H1 (cell line): Measurements from ENCODE around the gene RNF208. TPM values are rescaled to one million over a fixed set of nuclear protein-coding genes. Genes with fewer than 3 reads are reported as not detected.

Experiments
- CTCF ChIA-PET: fragments of 300-600 bp; sonication (Branson Sonifier 250); formaldehyde crosslinking; loops from one replicate; lab custom pipeline; 2021; ENCODE audit not compliant: partially characterized antibody; lab: Charles Lee
- POLR2A ChIA-PET: fragments of 300-600 bp; sonication (Branson Sonifier 250); formaldehyde crosslinking; loops from one replicate; lab custom pipeline; 2021; ENCODE audit warnings: inconsistent platforms; ENCODE audit not compliant: partially characterized antibody; lab: Charles Lee
- DNase-seq, 2 experiments: peaks; one replicate each; pipeline versions ENCODE4 v3.0.0 to v3.0.0-alpha.2; 2010 to 2022; ENCODE audit warnings: low spot score in 2 of 2, low read depth in 1 of 2, mixed read lengths in 1 of 2
- FAIRE-seq: peaks from 2 replicates; lab custom pipeline; 2011; peaks lifted over from hg19 to GRCh38; lab: Jason Lieb, UNC
- H2AFZ ChIP-seq: 2 replicates; pipeline ENCODE4 v1.8.1; 2012; ENCODE audit warnings: low read length, inconsistent platforms
- H2AK5ac ChIP-seq: 2 replicates; pipeline ENCODE4 v1.6.1; 2013; ENCODE audit warnings: low read depth, low read length
- H2BK120ac ChIP-seq: replicated peaks from 2 replicates; pipeline ENCODE3; 2013; ENCODE audit warnings: low read depth, low read length, inconsistent platforms
- H2BK12ac ChIP-seq: 2 replicates; pipeline ENCODE4 v1.6.1; 2013; ENCODE audit warnings: low read depth, low read length
- H2BK15ac ChIP-seq: 2 replicates; pipeline ENCODE4 v1.6.1; 2013; ENCODE audit warnings: low read length
- H2BK20ac ChIP-seq: 2 replicates; pipeline ENCODE4 v1.6.1; 2013; ENCODE audit warnings: low read length
- H2BK5ac ChIP-seq: 2 replicates; pipeline ENCODE4 v1.6.1; 2013; ENCODE audit warnings: low read depth, low read length
- H3K14ac ChIP-seq: 2 replicates; pipeline ENCODE4 v1.6.1; 2013; ENCODE audit warnings: inconsistent platforms; ENCODE audit not compliant: insufficient read length
- H3K18ac ChIP-seq: 2 replicates; pipeline ENCODE4 v1.6.1; 2013; ENCODE audit warnings: low read length; ENCODE audit errors: extremely low read depth
- H3K23ac ChIP-seq: 2 replicates; pipeline ENCODE4 v1.6.1; 2013; ENCODE audit warnings: inconsistent platforms; ENCODE audit not compliant: insufficient read length
- H3K23me2 ChIP-seq: 2 replicates; pipeline ENCODE4 v1.6.1; 2013; ENCODE audit warnings: low read depth, low read length
- H3K27ac ChIP-seq: 2 replicates; pipeline ENCODE4 v1.6.1; 2011; ENCODE audit warnings: low read depth, low read length, inconsistent platforms
- H3K27me3 ChIP-seq, 4 experiments: replicated peaks in 1 of 4; 1 replicate in 1 of 4; 2 replicates in 3 of 4; pipeline versions ENCODE4 v1.6.1 to v1.8.1; 2011 to 2013; ENCODE audit warnings: low read length in 3 of 4, mild to moderate bottlenecking in 3 of 4, inconsistent platforms in 2 of 4, mixed read lengths in 2 of 4, moderate library complexity in 1 of 4; ENCODE audit not compliant: control insufficient read depth in 3 of 4, insufficient read depth in 3 of 4; ENCODE audit errors: extremely low read depth in 1 of 4
- H3K36me3 ChIP-seq, 4 experiments: 2 replicates each; pipeline versions ENCODE4 v1.6.1 to v1.8.1; 2011 to 2013; ENCODE audit warnings: mild to moderate bottlenecking in 4 of 4, low read length in 3 of 4, moderate library complexity in 2 of 4, control low read depth in 1 of 4, inconsistent platforms in 1 of 4; ENCODE audit not compliant: insufficient read depth in 4 of 4, control insufficient read depth in 2 of 4
- H3K4ac ChIP-seq: replicated peaks from 2 replicates; pipeline ENCODE3; 2013; ENCODE audit warnings: low read length, low read depth, mixed read lengths, inconsistent platforms; ENCODE audit not compliant: insufficient read length
- H3K4me1 ChIP-seq, 4 experiments: replicated peaks in 1 of 4; 1 replicate in 1 of 4; 2 replicates in 3 of 4; pipeline versions ENCODE4 v1.6.1 to v1.8.1; 2011 to 2013; ENCODE audit warnings: low read length in 3 of 4, inconsistent platforms in 2 of 4, mixed read lengths in 1 of 4; ENCODE audit not compliant: insufficient read depth in 4 of 4, control insufficient read depth in 3 of 4
- H3K4me2 ChIP-seq, 2 experiments: 2 replicates each; pipeline versions ENCODE4 v1.6.1 to v1.8.1; 2011 to 2013; ENCODE audit warnings: low read depth in 2 of 2, low read length in 2 of 2, control low read depth in 1 of 2, inconsistent platforms in 1 of 2, mild to moderate bottlenecking in 1 of 2; ENCODE audit not compliant: insufficient read depth in 1 of 2
- H3K4me3 ChIP-seq, 4 experiments: fragments of 200-600, 300-600 bp in 1 of 4; sonication (generic), shearing (Covaris generic), sonication (Bioruptor Twin) in 1 of 4; 2 replicates each; pipeline versions ENCODE4 v1.5.1 to v1.8.1; 2011 to 2016; ENCODE audit warnings: low read length in 4 of 4, low read depth in 3 of 4, control low read depth in 2 of 4, inconsistent platforms in 2 of 4, mild to moderate bottlenecking in 2 of 4, mixed read lengths in 1 of 4, moderate library complexity in 1 of 4; ENCODE audit not compliant: insufficient read depth in 2 of 4; ENCODE audit errors: extremely low read depth in 1 of 4
- H3K56ac ChIP-seq: replicated peaks from 2 replicates; pipeline ENCODE3; 2013; ENCODE audit warnings: low read depth, mild to moderate bottlenecking, mixed read lengths, low read length, inconsistent platforms; ENCODE audit not compliant: insufficient read length
- H3K79me1 ChIP-seq: 2 replicates; pipeline ENCODE4 v1.6.1; 2013; ENCODE audit warnings: low read depth, low read length, control low read depth
- H3K79me2 ChIP-seq, 2 experiments: 2 replicates each; pipeline versions ENCODE4 v1.6.1 to v1.8.1; 2012 to 2013; ENCODE audit warnings: low read length in 2 of 2, mild to moderate bottlenecking in 2 of 2, inconsistent platforms in 1 of 2; ENCODE audit not compliant: insufficient read depth in 2 of 2, control insufficient read depth in 1 of 2
- H3K9ac ChIP-seq, 4 experiments: replicated peaks in 1 of 4; 1 replicate in 1 of 4; 2 replicates in 3 of 4; pipeline versions ENCODE4 v1.6.1 to v1.8.1; 2011 to 2013; ENCODE audit warnings: low read depth in 3 of 4, low read length in 3 of 4, control low read depth in 2 of 4, mild to moderate bottlenecking in 2 of 4, moderate library complexity in 2 of 4, inconsistent platforms in 1 of 4; ENCODE audit errors: extremely low read depth in 1 of 4
- H3K9me3 ChIP-seq, 2 experiments: 2 replicates each; pipeline versions ENCODE4 v1.6.1 to v1.8.1; 2012 to 2013; ENCODE audit warnings: mild to moderate bottlenecking in 2 of 2, moderate library complexity in 2 of 2, control low read depth in 1 of 2, inconsistent platforms in 1 of 2, low read depth in 1 of 2, low read length in 1 of 2, mixed read lengths in 1 of 2; ENCODE audit not compliant: insufficient read depth in 2 of 2
- H4K20me1 ChIP-seq, 2 experiments: replicated peaks in 1 of 2; 2 replicates each; pipeline versions ENCODE3 to v1.8.1; 2011 to 2013; ENCODE audit warnings: inconsistent platforms in 2 of 2, low read length in 2 of 2, mild to moderate bottlenecking in 1 of 2; ENCODE audit not compliant: insufficient read depth in 2 of 2, control insufficient read depth in 1 of 2
- H4K5ac ChIP-seq: 2 replicates; pipeline ENCODE4 v1.6.1; 2013; ENCODE audit warnings: low read length, low read depth, mixed read lengths, inconsistent platforms; ENCODE audit not compliant: insufficient read length
- H4K8ac ChIP-seq: 2 replicates; pipeline ENCODE4 v1.8.0; 2013; ENCODE audit warnings: mild to moderate bottlenecking, moderate library complexity, low read length, inconsistent platforms; ENCODE audit not compliant: insufficient read depth; ENCODE audit errors: extremely low read depth
- H4K91ac ChIP-seq: replicated peaks from 2 replicates; pipeline ENCODE3; 2013; ENCODE audit warnings: low read length, mixed read lengths, inconsistent platforms; ENCODE audit not compliant: insufficient read length
- ATF3 ChIP-seq: IDR thresholded peaks from 2 replicates; pipeline ENCODE4 v1.6.1; 2011; ENCODE audit warnings: low read depth, mild to moderate bottlenecking, low read length; ENCODE audit not compliant: insufficient read depth
- BACH1 ChIP-seq: IDR thresholded peaks from 2 replicates; pipeline ENCODE4 v1.6.1; 2012; ENCODE audit warnings: low read length, improper control_type of control experiment
- GABPA ChIP-seq: IDR thresholded peaks from 2 replicates; pipeline ENCODE4 v1.6.1; 2011; ENCODE audit warnings: mild to moderate bottlenecking, low read length, moderate library complexity, borderline replicate concordance; ENCODE audit not compliant: insufficient read depth
- HDAC6 ChIP-seq: IDR thresholded peaks from one replicate; pipeline ENCODE4 v1.7.1; 2012; ENCODE audit warnings: low read depth, mild to moderate bottlenecking, inconsistent platforms, low read length, moderate library complexity
- KDM4A ChIP-seq: IDR thresholded peaks from one replicate; pipeline ENCODE4 v1.7.1; 2012; ENCODE audit warnings: low read depth, mild to moderate bottlenecking, moderate library complexity, low read length, inconsistent platforms; ENCODE audit not compliant: severe bottlenecking
- NRF1 ChIP-seq: IDR thresholded peaks from 2 replicates; pipeline ENCODE4 v1.6.1; 2011; ENCODE audit warnings: mild to moderate bottlenecking, low read depth, low read length, improper control_type of control experiment
- POLR2A ChIP-seq, 2 experiments: IDR thresholded peaks; 1 replicate in 1 of 2; 2 replicates in 1 of 2; pipeline ENCODE4 v1.6.1; 2011; ENCODE audit warnings: low read depth in 2 of 2, low read length in 2 of 2, mild to moderate bottlenecking in 2 of 2; ENCODE audit errors: control extremely low read depth in 1 of 2
- SIRT6 ChIP-seq: IDR thresholded peaks from one replicate; pipeline ENCODE4 v1.7.1; 2012; ENCODE audit warnings: low read length, inconsistent platforms
- SP1 ChIP-seq: IDR thresholded peaks from 2 replicates; pipeline ENCODE4 v1.6.1; 2011; ENCODE audit warnings: low read depth, low read length
- SRF ChIP-seq: IDR thresholded peaks from 2 replicates; pipeline ENCODE4 v1.6.1; 2011; ENCODE audit warnings: mild to moderate bottlenecking, low read depth, low read length, moderate library complexity
- TAF7 ChIP-seq: optimal IDR thresholded peaks from 2 replicates; pipeline ENCODE3; 2011; ENCODE audit warnings: low read depth, mild to moderate bottlenecking, inconsistent platforms, low read length, moderate library complexity, borderline replicate concordance
- WGBS, 2 experiments: shearing (Covaris generic) in 1 of 2; methylation state at CpG; one replicate each; pipeline versions ENCODE4 v1.1.6 to v1.1.7; 2013 to 2015; ENCODE audit warnings: low lambda C conversion rate in 2 of 2, mixed read lengths in 2 of 2, inconsistent platforms in 1 of 2, low coverage in 1 of 2, missing lambda C conversion rate in 1 of 2; ENCODE audit not compliant: insufficient replicate concordance in 2 of 2, insufficient coverage in 1 of 2, insufficient read length in 1 of 2; ENCODE audit errors: extremely low coverage in 1 of 2, missing lambda C conversion rate in 1 of 2; 5-methylcytosine and 5-hydroxymethylcytosine counted together
- polyA plus RNA-seq, 7 experiments: library from polyadenylated mRNA; depleted of rRNA in 3 of 7; stranded (reverse) in 5 of 7; unstranded in 2 of 7; fragments of >200 nt in 5 of 7; fragments of 200-250 nt in 2 of 7; gene quantifications; 1 replicate in 5 of 7; 2 replicates in 1 of 7; 4 replicates in 1 of 7; pipeline versions ENCODE4 v1.2.1 to v1.2.3, GENCODE V29; 2011 to 2013; ENCODE audit warnings: missing spikeins in 2 of 7, mixed read lengths in 2 of 7
- total RNA-seq: library from RNA; stranded (reverse); fragmentation: NEBNext Ultra II Directional; extraction: Animal tissue kit (Norgen Biotek cat#: 25700); gene quantifications from 2 replicates; pipeline ENCODE4 v1.2.1, GENCODE V29; 2021
- TF ChIP-seq, protein P1 (sequence below): IDR thresholded peaks from 2 replicates; pipeline ENCODE4 v1.6.1; 2012; ENCODE audit warnings: inconsistent platforms

The RNF208 gene
- total and polyA plus RNA-seq, 2 of the 8 experiments (the other 6 are each of a cell fraction or from before 2014, with no cell fraction given) = 2.7 to 7.7 TPM

DNA sequence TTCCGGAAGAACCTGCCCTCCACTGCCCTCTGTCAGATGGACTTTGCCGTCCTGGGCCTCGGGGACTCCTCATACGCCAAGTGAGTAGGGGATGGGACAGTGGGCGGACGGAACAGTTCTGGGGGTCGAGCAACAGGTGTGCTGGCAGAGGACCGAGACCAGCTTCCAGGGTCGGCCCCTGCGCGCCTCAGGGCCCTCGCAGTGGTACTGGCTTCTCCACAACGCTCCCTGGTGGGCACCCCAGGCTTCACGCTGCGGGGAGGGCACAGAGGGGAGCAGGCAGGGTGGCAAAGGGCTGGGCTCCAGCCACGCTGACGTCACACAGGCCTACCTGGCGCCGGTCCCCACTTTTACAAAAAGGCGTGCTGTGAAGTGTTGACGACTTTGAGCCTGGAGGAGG, 9.5 kb downstream of the RNF208 start:
- no peak overlapping the region for H3K27ac ChIP-seq
- no peak overlapping the region for H2BK15ac ChIP-seq
- no peaks in the 10 kb centered on the region; the same call in 1 of the 2 replicates for H3K79me1 ChIP-seq
- H3K14ac ChIP-seq = no peak overlapping the region
- H2AFZ ChIP-seq = no peak overlapping the region
- H3K27me3 ChIP-seq = no peaks in the 10 kb centered on the region
- H2BK20ac ChIP-seq = no peak overlapping the region
- no peak overlapping the region for H3K18ac ChIP-seq
- H3K23me2 ChIP-seq = no peaks in the 10 kb centered on the region
- peaks cover 0 to 22% (median 9%) of the 10 kb centered on the region in 4 experiments; a peak in 7 of 8 replicates for H3K36me3 ChIP-seq
- no peak overlapping the region for H2BK120ac ChIP-seq
- 0 out of 4 replicates have a peak, but pooled peaks cover 0 to 1% of the 10 kb centered on the region in 2 experiments for H3K79me2 ChIP-seq
- H3K23ac ChIP-seq = no peak overlapping the region
- 91% methylated on average over 17 of the region's 21 CpGs; no CpG with 5 or more reads in 1 of the 2 experiments for WGBS, 2 experiments
- FAIRE-seq (no peak), DNase-seq (no peak)
- H4K8ac ChIP-seq = no peak overlapping the region
- H3K4me3 ChIP-seq = no peak overlapping the region
- no peak overlapping the region for H4K5ac ChIP-seq
- ChIA-PET CTCF (interaction anchor here (0.9 to 4.0 kb wide), 9 partner anchors 9 to 142 kb away, joined by 3 to 31 read pairs (median 4); partner anchors contain the start of genes ANAPC2, CYSRT1, RNF208 and RNF224), POLR2A (interaction anchor here (0.7 to 69.9 kb wide), 10 partner anchors 7 to 99 kb away, joined by 3 to 1462 read pairs (median 4); partner anchors contain the start of genes ANAPC2, CYSRT1, NELFB and RNF208)
- H3K9ac ChIP-seq = no peak overlapping the region
- no peak overlapping the region for H2BK12ac ChIP-seq
- no peak overlapping the region for H2BK5ac ChIP-seq
- no peak overlapping the region for H2AK5ac ChIP-seq
- H4K91ac ChIP-seq = no peak overlapping the region
- H3K9me3 ChIP-seq = no peaks in the 10 kb centered on the region
- H3K4ac ChIP-seq = no peak overlapping the region
- no peak overlapping the region for H3K56ac ChIP-seq
- H4K20me1 ChIP-seq = peaks cover 0 to 12% of the 10 kb centered on the region in 2 experiments
- H3K4me1 ChIP-seq = peaks cover 0 to 5% (median 3%) of the 10 kb centered on the region in 4 experiments; a peak in 5 of 7 replicates
- H3K4me2 ChIP-seq = no peak overlapping the region
- no peak for TF ChIP-seq TAF7
- TF ChIP-seq POLR2A (IDR thresholded peaks at IDR 0.05; ENCODE audit: control extremely low read depth in 1 of 2, low read depth in 2 of 2, low read length in 2 of 2) = no peak
- TF ChIP-seq NRF1 = no peak
- TF ChIP-seq KDM4A = no peak
- TF ChIP-seq HDAC6 = no peak
- TF ChIP-seq SRF = no peak
- no peak for TF ChIP-seq ATF3
- TF ChIP-seq, protein P1, sequence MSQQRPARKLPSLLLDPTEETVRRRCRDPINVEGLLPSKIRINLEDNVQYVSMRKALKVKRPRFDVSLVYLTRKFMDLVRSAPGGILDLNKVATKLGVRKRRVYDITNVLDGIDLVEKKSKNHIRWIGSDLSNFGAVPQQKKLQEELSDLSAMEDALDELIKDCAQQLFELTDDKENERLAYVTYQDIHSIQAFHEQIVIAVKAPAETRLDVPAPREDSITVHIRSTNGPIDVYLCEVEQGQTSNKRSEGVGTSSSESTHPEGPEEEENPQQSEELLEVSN = no peak
- no peak for TF ChIP-seq SIRT6
- TF ChIP-seq GABPA = no peak
- no peak for TF ChIP-seq SP1
- no peak for TF ChIP-seq BACH1
